SKM-1 (cell line): ENCODE results near the gene KRT8.

ENCODE experiments used
- DNase-seq: peaks from one replicate; lab custom pipeline; 2025; ENCODE audit not compliant: unreplicated experiment; lab: John Stamatoyannopoulos, UW

KRT8 gene

GRCh38 chr12:52848661-52849255, 56.1 kb downstream of the KRT8 start, which contains the start of gene KRT78:
KRT78 (minus strand) TSS chr12:52848994; CDS start chr12:52848930, 64 bp downstream.
- DNase-seq = no peak

DNA sequence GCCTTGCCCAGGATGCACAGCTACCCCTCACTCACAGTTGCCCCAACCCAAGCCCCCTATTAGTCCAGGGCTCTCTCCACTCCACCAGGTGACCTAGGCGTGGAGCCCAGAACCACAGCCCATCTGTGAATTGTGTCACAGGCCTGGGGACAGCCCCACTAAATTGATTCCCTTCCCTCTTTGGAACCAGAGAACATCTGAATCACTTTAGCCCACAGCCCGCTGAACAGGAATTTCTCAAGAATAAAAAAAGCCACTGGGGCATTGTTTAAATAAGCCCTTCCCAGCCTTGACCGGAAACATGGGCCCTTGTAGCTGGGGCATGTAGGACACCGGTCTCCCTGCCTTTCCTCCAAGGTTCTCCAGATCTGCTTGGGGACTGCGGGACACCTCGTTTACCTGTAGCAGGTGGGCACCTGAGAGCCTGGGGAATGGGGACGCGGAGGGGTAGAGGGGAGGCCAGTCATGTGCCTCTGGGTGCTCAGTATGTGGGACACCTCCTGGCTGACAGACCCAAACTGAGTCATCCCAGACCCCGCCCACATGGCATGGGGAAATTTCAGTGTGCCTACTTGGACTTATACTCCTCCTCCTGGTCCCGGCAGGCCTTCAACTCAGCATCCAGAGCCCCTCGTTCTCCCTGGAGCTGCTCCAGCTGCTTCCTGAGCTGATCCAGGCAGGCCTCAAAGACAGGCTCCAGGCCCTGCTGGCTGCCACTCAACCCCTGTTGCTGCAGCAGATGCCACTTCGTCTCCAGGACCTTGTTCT, 57.4 kb downstream of the KRT8 start:
- DNase-seq = no peak
